ENCODE data around the gene LARP1. TPM values are rescaled to one million over a fixed set of nuclear protein-coding genes. Genes with fewer than 3 reads are reported as not detected.

LARP1 gene
- total and polyA plus RNA-seq, 9 donors, result 38.1 to 249 (median 146) TPM

DNA sequence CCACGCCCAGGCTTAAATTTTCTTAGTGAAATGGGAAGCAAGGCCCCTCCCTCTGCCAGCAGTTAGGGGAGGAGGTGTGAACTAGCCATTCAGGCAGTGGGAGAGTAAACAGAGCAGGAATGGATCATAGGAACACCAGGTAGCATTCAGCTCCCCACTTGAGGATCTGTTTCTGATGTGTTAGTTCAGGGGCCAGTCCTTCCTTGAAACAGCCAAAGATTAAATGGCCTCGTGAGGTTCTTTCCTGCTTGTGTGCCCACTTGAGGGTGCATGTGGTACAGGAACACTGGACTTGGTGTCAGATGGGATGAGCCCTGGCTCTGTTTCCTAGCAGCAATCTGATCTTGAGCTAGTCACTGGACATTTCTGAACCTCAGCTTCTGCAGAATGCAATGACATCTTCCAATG is 74.0 kb downstream of the LARP1 start:
- 87 to 100% (median 94%) methylated on average over 2 of the region's 2 CpGs for WGBS, 3 donors
- Histone ChIP-seq H3K4me3 (no peak overlapping the region), H3K36me3 (no peaks in the 10 kb centered on the region), H3K27me3 (no peaks in the 10 kb centered on the region), H3K4me1 (ENCODE audit: insufficient read depth) (no peaks in the 10 kb centered on the region), H3K27ac (no peak overlapping the region), H3K9me3 (no peaks in the 10 kb centered on the region)
- intact Hi-C loops (cut with DNase I), result no loop called here
- TF ChIP-seq, protein P1, sequence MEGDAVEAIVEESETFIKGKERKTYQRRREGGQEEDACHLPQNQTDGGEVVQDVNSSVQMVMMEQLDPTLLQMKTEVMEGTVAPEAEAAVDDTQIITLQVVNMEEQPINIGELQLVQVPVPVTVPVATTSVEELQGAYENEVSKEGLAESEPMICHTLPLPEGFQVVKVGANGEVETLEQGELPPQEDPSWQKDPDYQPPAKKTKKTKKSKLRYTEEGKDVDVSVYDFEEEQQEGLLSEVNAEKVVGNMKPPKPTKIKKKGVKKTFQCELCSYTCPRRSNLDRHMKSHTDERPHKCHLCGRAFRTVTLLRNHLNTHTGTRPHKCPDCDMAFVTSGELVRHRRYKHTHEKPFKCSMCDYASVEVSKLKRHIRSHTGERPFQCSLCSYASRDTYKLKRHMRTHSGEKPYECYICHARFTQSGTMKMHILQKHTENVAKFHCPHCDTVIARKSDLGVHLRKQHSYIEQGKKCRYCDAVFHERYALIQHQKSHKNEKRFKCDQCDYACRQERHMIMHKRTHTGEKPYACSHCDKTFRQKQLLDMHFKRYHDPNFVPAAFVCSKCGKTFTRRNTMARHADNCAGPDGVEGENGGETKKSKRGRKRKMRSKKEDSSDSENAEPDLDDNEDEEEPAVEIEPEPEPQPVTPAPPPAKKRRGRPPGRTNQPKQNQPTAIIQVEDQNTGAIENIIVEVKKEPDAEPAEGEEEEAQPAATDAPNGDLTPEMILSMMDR (IDR thresholded peaks at IDR 0.05), result no peak
- TF ChIP-seq POLR2A (IDR thresholded peaks at IDR 0.05) (no peak), EP300 (IDR thresholded peaks at IDR 0.05) (no peak)
- no peak for DNase-seq

DNA sequence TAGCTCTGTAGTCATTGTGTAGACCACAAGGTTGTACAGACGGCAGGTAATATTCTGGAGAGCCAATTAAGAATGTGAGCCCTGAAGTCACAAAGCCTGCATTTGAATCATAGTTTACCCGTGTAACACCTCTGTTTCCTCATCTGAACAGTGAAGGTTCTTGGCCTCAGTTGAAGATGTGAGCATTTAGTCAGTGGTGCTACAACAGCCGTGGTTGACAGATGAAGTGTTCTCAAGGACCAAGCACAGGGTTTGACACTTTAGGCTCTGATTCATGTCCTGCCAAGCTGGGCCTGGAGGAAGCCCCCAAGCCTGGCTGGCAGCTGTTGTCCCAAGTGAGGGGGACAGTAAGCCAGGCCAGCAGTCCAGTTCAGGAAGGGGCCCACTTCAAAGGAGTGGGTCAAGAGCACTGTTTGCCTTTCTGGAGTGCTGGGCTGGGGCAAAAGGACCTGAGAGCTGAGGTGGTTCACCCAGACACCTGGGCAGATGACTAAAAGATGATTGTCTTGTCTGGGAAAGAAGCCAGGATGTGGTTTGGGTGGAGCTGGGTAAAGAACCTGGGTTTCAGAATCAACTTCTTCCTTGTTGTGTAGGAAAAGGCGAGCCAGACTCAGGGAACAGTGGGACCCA is 74.5 kb downstream of the LARP1 start:
- Histone ChIP-seq H3K4me1 (ENCODE audit: insufficient read depth) (peaks cover 2% of the 10 kb centered on the region), H3K9me3 (no peaks in the 10 kb centered on the region), H3K27me3 (no peaks in the 10 kb centered on the region), H3K36me3 (no peaks in the 10 kb centered on the region), H3K27ac (no peak overlapping the region), H3K4me3 (no peak overlapping the region)
- WGBS, 3 donors, result 83 to 87% (median 84%) methylated on average over 4 of the region's 4 CpGs
- intact Hi-C loops (cut with DNase I), result no loop called here
- DNase-seq, result no peak
- TF ChIP-seq POLR2A (IDR thresholded peaks at IDR 0.05) (no peak), EP300 (IDR thresholded peaks at IDR 0.05) (no peak)
- TF ChIP-seq, protein P1 (IDR thresholded peaks at IDR 0.05), result no peak

DNA sequence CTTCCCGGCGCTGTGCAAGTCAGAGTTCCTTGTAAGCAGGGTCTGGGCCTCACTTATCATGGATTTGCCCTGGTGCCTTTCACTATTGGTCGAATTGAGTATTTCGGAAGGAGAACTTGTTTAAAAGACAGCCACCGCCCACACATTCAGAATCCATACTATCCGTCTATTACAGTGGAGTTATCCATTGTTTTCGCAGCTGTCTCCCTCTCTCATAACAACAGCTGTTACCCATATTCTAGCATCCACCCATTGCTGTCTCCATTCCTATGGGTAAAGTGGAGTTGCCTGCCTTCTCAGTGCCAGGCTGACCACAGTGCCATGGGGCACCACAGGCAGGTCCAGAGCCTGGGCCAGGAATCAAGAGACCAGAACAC is 75.0 kb downstream of the LARP1 start:
- no peaks in the 10 kb centered on the region for H3K36me3 ChIP-seq
- no peak for DNase-seq
- no peak overlapping the region for H3K4me3 ChIP-seq
- 26 to 62% (median 40%) methylated on average over 7 of the region's 7 CpGs for WGBS, 3 donors
- no peak overlapping the region for H3K27ac ChIP-seq
- no peaks in the 10 kb centered on the region for H3K9me3 ChIP-seq
- TF ChIP-seq POLR2A (IDR thresholded peaks at IDR 0.05), result no peak
- no peak for TF ChIP-seq EP300 (IDR thresholded peaks at IDR 0.05)
- TF ChIP-seq, protein P1 (IDR thresholded peaks at IDR 0.05), result no peak
- H3K27me3 ChIP-seq, result no peaks in the 10 kb centered on the region
- intact Hi-C loops (cut with DNase I), result no loop called here
- H3K4me1 ChIP-seq (ENCODE audit: insufficient read depth), result peaks cover 4% of the 10 kb centered on the region

DNA sequence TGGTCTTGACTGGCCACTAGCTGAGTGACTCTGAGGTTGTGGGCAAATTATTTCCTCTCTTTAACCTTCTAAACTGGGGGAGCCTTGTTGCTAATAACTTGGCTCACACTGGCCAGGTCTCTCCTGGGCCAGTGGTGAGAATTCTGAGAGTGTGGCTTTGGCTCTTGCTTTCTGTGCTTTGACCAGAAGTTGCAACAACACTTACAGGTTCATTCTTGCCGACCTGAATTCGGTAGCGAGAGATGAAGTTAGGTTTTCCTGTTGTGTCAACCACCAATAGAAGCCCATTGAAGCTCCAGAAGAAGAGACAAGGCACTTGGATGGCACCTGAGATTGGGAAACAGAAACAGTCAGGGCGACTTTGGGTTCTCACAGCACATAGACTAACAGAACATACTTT is 75.4 kb downstream of the LARP1 start:
- intact Hi-C loops (cut with DNase I), result no loop called here
- no peak for DNase-seq
- H3K27ac ChIP-seq, result no peak overlapping the region
- peaks cover 4% of the 10 kb centered on the region for H3K4me1 ChIP-seq (ENCODE audit: insufficient read depth)
- no peak overlapping the region for H3K4me3 ChIP-seq
- WGBS, 3 donors, result 90 to 95% (median 94%) methylated on average over 4 of the region's 4 CpGs
- H3K27me3 ChIP-seq, result no peaks in the 10 kb centered on the region
- no peaks in the 10 kb centered on the region for H3K36me3 ChIP-seq
- no peaks in the 10 kb centered on the region for H3K9me3 ChIP-seq
- TF ChIP-seq, protein P1 (IDR thresholded peaks at IDR 0.05), result no peak
- TF ChIP-seq EP300 (IDR thresholded peaks at IDR 0.05), result no peak
- no peak for TF ChIP-seq POLR2A (IDR thresholded peaks at IDR 0.05)
